Common myeloid progenitor, CD34-positive (primary cell): ENCODE results near the gene CRACDL.

Source experiments
- CTCF ChIA-PET: fragments of 350-600 bp; sonication (Branson Sonifier 250); formaldehyde crosslinking; loops from one replicate; lab custom pipeline; 2021; ENCODE audit warnings: antibody characterized with exemption; lab: Charles Lee
- POLR2A ChIA-PET: fragments of 350-600 bp; sonication (Branson Sonifier 250); formaldehyde crosslinking; loops from one replicate; lab custom pipeline; 2021; ENCODE audit warnings: antibody characterized with exemption; lab: Charles Lee
- DNase-seq, 3 donors: peaks; one replicate each; pipeline versions ENCODE4 v3.0.0 to v3.0.0-alpha.2; 2013
- H3K27ac ChIP-seq, 2 experiments: 1 replicate in 1 of 2; 2 replicates in 1 of 2; pipeline ENCODE4 v1.7.0; 2013; ENCODE audit warnings: inconsistent platforms in 2 of 2, low read length in 2 of 2, mild to moderate bottlenecking in 2 of 2, low read depth in 1 of 2, moderate library complexity in 1 of 2; ENCODE audit not compliant: severe bottlenecking in 2 of 2, insufficient read depth in 1 of 2, poor library complexity in 1 of 2
- H3K27me3 ChIP-seq, 5 experiments: replicated peaks in 2 of 5; 1 replicate in 3 of 5; 2 replicates in 2 of 5; pipeline versions ENCODE4 v1.6.1 to v1.7.0; 2013; ENCODE audit warnings: low read length in 4 of 5, mild to moderate bottlenecking in 2 of 5, moderate library complexity in 2 of 5, inconsistent platforms in 1 of 5; ENCODE audit not compliant: insufficient read depth in 5 of 5, control insufficient read depth in 4 of 5
- H3K36me3 ChIP-seq, 4 experiments: 1 replicate in 2 of 4; 2 replicates in 2 of 4; pipeline versions ENCODE4 v1.6.1 to v1.7.0; 2013; ENCODE audit warnings: low read length in 3 of 4, control low read depth in 1 of 4, mild to moderate bottlenecking in 1 of 4; ENCODE audit not compliant: control insufficient read depth in 4 of 4, insufficient read depth in 4 of 4
- H3K4me1 ChIP-seq, 4 experiments: 1 replicate in 3 of 4; 2 replicates in 1 of 4; pipeline versions ENCODE4 v1.6.1 to v1.7.1; 2013; ENCODE audit warnings: low read length in 3 of 4, mild to moderate bottlenecking in 3 of 4, control low read depth in 1 of 4, inconsistent platforms in 1 of 4, moderate library complexity in 1 of 4; ENCODE audit not compliant: control insufficient read depth in 4 of 4, insufficient read depth in 4 of 4; ENCODE audit errors: control extremely low read depth in 1 of 4
- H3K4me3 ChIP-seq, 7 experiments: 1 replicate in 4 of 7; 2 replicates in 3 of 7; pipeline versions ENCODE4 v1.5.1 to v1.7.0; 2013; ENCODE audit warnings: mild to moderate bottlenecking in 7 of 7, low read length in 6 of 7, moderate library complexity in 6 of 7, inconsistent platforms in 2 of 7, low read depth in 2 of 7, control low read depth in 1 of 7; ENCODE audit not compliant: insufficient read depth in 4 of 7, control insufficient read depth in 1 of 7; ENCODE audit errors: extremely low read depth in 1 of 7
- H3K9me3 ChIP-seq, 5 experiments: 1 replicate in 4 of 5; 2 replicates in 1 of 5; pipeline versions ENCODE4 v1.6.1 to v1.7.1; 2013; ENCODE audit warnings: low read length in 4 of 5, mild to moderate bottlenecking in 2 of 5, inconsistent platforms in 1 of 5, low read depth in 1 of 5, moderate library complexity in 1 of 5; ENCODE audit not compliant: control insufficient read depth in 4 of 5, insufficient read depth in 2 of 5; ENCODE audit errors: control extremely low read depth in 1 of 5
- WGBS: methylation state at CpG from one replicate; pipeline ENCODE4 v1.1.5; 2013; ENCODE audit not compliant: insufficient coverage; 5-methylcytosine and 5-hydroxymethylcytosine counted together

CRACDL gene

DNA sequence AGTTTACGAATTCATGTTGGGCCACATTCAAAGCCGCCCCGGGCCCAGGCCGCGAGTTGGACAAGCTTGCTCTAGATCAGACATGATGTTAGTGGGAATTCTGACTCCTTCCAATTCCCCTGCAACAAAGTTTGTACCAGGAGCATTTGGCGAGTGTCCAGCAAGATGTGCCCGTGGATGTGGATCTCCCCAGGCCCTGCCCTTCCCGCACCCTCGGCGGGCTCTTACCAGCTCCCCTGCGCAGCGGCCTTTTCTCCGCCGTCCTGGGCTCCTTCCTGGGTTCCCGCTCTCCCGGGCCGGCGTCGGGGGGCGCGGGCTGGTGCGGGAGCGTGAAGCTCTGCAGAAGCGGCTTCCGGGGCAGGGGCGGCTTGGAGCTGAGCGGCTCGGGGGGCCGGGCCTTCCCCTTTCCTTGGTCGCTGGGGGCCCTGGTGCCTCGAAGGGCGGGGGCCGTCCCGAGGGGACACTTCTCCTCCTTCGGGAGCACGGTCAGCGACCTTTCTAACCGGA lies 114.3 kb downstream of the CRACDL start:
- H3K27me3 ChIP-seq: peaks cover 0 to 8% (median 0%) of the 10 kb centered on the region in 5 experiments
- H3K36me3 ChIP-seq: no peaks in the 10 kb centered on the region
- CTCF ChIA-PET: interaction anchor here (0.8 to 4.5 kb wide), 7 partner anchors 7 to 213 kb away, joined by 3 to 21 read pairs (median 3); partner anchors contain the start of gene MGAT4A
- H3K4me1 ChIP-seq: peaks cover 8 to 27% (median 16%) of the 10 kb centered on the region in 4 experiments
- H3K27ac ChIP-seq: no peak overlapping the region
- POLR2A ChIA-PET: interaction anchor here (0.6 kb wide), 1 partner anchor 165 kb away, joined by 14 read pairs; no protein-coding TSS in a partner anchor
- no peak for DNase-seq
- peaks cover 0 to 3% (median 0%) of the 10 kb centered on the region in 5 experiments for H3K9me3 ChIP-seq
- H3K4me3 ChIP-seq: no peak overlapping the region
- 91% methylated on average over 33 of the region's 38 CpGs for WGBS

GRCh38 chr2:98819231-98819766 lies 116.7 kb downstream of the CRACDL start:
- CTCF ChIA-PET: interaction anchor here (0.7 kb wide), 1 partner anchor 108 kb away, joined by 4 read pairs; no protein-coding TSS in a partner anchor
- POLR2A ChIA-PET: no interaction called here
- 100% methylated on average over 5 of the region's 5 CpGs for WGBS
- Histone ChIP-seq H3K4me3 (no peak overlapping the region), H3K9me3 (peaks cover 0 to 3% (median 0%) of the 10 kb centered on the region in 5 experiments), H3K27me3 (peaks cover 0 to 8% (median 0%) of the 10 kb centered on the region in 5 experiments), H3K27ac (no peak overlapping the region), H3K4me1 (peaks cover 2 to 12% (median 8%) of the 10 kb centered on the region in 4 experiments), H3K36me3 (no peaks in the 10 kb centered on the region)
- no peak for DNase-seq

DNA sequence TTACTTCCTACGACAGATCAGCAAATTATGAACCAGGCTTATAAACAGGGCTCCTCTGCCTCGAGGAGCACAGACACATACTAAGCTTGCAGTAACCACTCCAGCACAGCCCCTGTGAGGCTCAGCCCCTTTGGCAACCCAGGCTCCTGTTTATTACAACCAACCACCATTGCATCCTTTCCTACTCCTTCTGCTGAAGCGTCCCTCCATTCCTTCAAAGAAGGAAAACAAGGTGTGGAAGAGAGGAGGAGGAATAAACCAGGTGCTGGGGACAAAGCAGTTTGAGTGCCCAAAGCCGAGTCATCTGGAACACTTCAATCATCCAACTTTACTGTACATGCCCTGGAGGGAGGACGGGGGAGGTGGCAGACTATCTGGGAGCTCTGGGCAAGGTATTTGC lies 117.9 kb downstream of the CRACDL start:
- Histone ChIP-seq H3K27ac (no peak overlapping the region), H3K27me3 (peaks cover 0 to 8% (median 0%) of the 10 kb centered on the region in 5 experiments), H3K4me3 (no peak overlapping the region), H3K9me3 (peaks cover 0 to 3% (median 0%) of the 10 kb centered on the region in 5 experiments), H3K36me3 (no peaks in the 10 kb centered on the region), H3K4me1 (peaks cover 0 to 5% (median 4%) of the 10 kb centered on the region in 4 experiments)
- 76% methylated on average over 2 of the region's 5 CpGs for WGBS
- no peak for DNase-seq
- CTCF ChIA-PET: interaction anchor here (1.4 kb wide), 1 partner anchor 47 kb away, joined by 3 read pairs; no protein-coding TSS in a partner anchor
- POLR2A ChIA-PET: no interaction called here

GRCh38 chr2:98816281-98816680 lies 119.7 kb downstream of the CRACDL start:
- H3K36me3 ChIP-seq: no peaks in the 10 kb centered on the region
- POLR2A ChIA-PET: no interaction called here
- H3K27me3 ChIP-seq: no peaks in the 10 kb centered on the region
- WGBS: 54% methylated on average over 2 of the region's 3 CpGs
- H3K27ac ChIP-seq: no peak overlapping the region
- H3K4me3 ChIP-seq: no peak overlapping the region
- CTCF ChIA-PET: no interaction called here
- peaks cover 0 to 3% (median 0%) of the 10 kb centered on the region in 5 experiments for H3K9me3 ChIP-seq
- no peaks in the 10 kb centered on the region for H3K4me1 ChIP-seq
- no peak for DNase-seq

- Histone ChIP-seq H3K9me3 (peaks cover 0 to 3% (median 0%) of the 10 kb centered on the region in 5 experiments), H3K36me3 (no peaks in the 10 kb centered on the region), H3K27me3 (no peaks in the 10 kb centered on the region), H3K27ac (no peak overlapping the region), H3K4me1 (no peaks in the 10 kb centered on the region), H3K4me3 (no peak overlapping the region)
- DNase-seq: no peak
- 100% methylated on average over 1 of the region's 2 CpGs for WGBS
- ChIA-PET POLR2A (no interaction called here), CTCF (no interaction called here)
Measured at GRCh38 chr2:98815795-98816194, 120.2 kb downstream of the CRACDL start.

DNA sequence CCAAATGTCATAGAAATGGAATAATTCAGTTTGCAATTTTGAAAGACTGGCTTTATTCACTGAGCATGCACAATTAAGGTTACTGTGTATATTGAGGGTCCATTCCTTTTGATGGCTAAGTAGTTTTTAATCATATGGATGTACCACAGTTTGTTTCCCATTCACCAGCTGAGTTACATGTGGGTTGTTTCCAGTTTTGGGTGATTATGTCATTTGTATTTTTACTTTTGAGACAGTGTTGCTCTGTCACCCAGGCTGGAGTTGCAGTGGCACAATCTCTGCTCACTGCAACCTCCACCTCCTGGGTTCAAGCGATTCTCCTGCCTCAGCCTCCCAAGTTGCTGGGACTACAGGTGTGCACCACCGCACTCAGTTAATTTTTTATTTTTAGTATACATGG lies 124.3 kb downstream of the CRACDL start:
- no peak overlapping the region for H3K27ac ChIP-seq
- 89% methylated on average over 1 of the region's 2 CpGs for WGBS
- ChIA-PET CTCF (interaction anchor here (0.9 kb wide), 1 partner anchor 18 kb away, joined by 3 read pairs; no protein-coding TSS in a partner anchor), POLR2A (no interaction called here)
- no peak for DNase-seq
- H3K4me3 ChIP-seq: no peak overlapping the region
- H3K36me3 ChIP-seq: no peaks in the 10 kb centered on the region
- no peaks in the 10 kb centered on the region for H3K4me1 ChIP-seq
- peaks cover 0 to 3% (median 0%) of the 10 kb centered on the region in 5 experiments for H3K9me3 ChIP-seq
- no peaks in the 10 kb centered on the region for H3K27me3 ChIP-seq

GRCh38 chr2:98810588-98810928 lies 125.5 kb downstream of the CRACDL start:
- H3K4me1 ChIP-seq: peaks cover 0 to 8% (median 1%) of the 10 kb centered on the region in 4 experiments
- ChIA-PET CTCF (no interaction called here), POLR2A (no interaction called here)
- H3K4me3 ChIP-seq: no peak overlapping the region
- no peaks in the 10 kb centered on the region for H3K36me3 ChIP-seq
- no peak overlapping the region for H3K27ac ChIP-seq
- DNase-seq: no peak
- H3K27me3 ChIP-seq: no peaks in the 10 kb centered on the region
- H3K9me3 ChIP-seq: peaks cover 0 to 3% (median 0%) of the 10 kb centered on the region in 5 experiments
- WGBS: 100% methylated on average over 1 of the region's 3 CpGs
